SW 1271 (cell line): ENCODE data around the gene CAMK4.

Source experiments
- DNase-seq, 2 experiments: peaks; one replicate each; lab custom pipeline; 2025; lab: John Stamatoyannopoulos, UW

The CAMK4 gene

GRCh38 chr5:111425205-111425604 lies 201.0 kb downstream of the CAMK4 start:
- no peak for DNase-seq

- DNase-seq, result no peak
These were observed 203.6 kb downstream of the CAMK4 start for GRCh38 chr5:111427762-111428161.

- no peak for DNase-seq
These were observed 208.8 kb downstream of the CAMK4 start for GRCh38 chr5:111432883-111433536.

GRCh38 chr5:111434800-111435199 lies 210.6 kb downstream of the CAMK4 start:
- no peak for DNase-seq

GRCh38 chr5:111439473-111440075 lies 215.4 kb downstream of the CAMK4 start:
- DNase-seq, result no peak

- DNase-seq, result no peak
These were observed 222.9 kb downstream of the CAMK4 start for GRCh38 chr5:111447099-111447498.

GRCh38 chr5:111447822-111448221 lies 223.6 kb downstream of the CAMK4 start:
- no peak for DNase-seq

- no peak for DNase-seq
These were observed 229.1 kb downstream of the CAMK4 start for GRCh38 chr5:111453295-111453694.

GRCh38 chr5:111453747-111454146 lies 229.6 kb downstream of the CAMK4 start:
- DNase-seq, result no peak

- no peak for DNase-seq
These were observed 230.0 kb downstream of the CAMK4 start for GRCh38 chr5:111454198-111454622.

GRCh38 chr5:111454776-111455175 lies 230.6 kb downstream of the CAMK4 start:
- no peak for DNase-seq

- DNase-seq, result no peak
These were observed 237.1 kb downstream of the CAMK4 start for GRCh38 chr5:111461255-111461671.

- DNase-seq, result no peak
These were observed 237.8 kb downstream of the CAMK4 start for GRCh38 chr5:111461934-111462333.

- no peak for DNase-seq
These were observed 239.1 kb downstream of the CAMK4 start for GRCh38 chr5:111463311-111463710.

GRCh38 chr5:111469293-111469896 lies 245.2 kb downstream of the CAMK4 start:
- no peak for DNase-seq

GRCh38 chr5:111469903-111470302 lies 245.7 kb downstream of the CAMK4 start:
- no peak for DNase-seq

- DNase-seq, result no peak
These were observed 247.9 kb downstream of the CAMK4 start for GRCh38 chr5:111472096-111472495.

GRCh38 chr5:111472579-111472978 lies 248.4 kb downstream of the CAMK4 start:
- DNase-seq, result no peak

- no peak for DNase-seq
These were observed 254.1 kb downstream of the CAMK4 start for GRCh38 chr5:111478266-111478665.

- no peak for DNase-seq
These were observed 254.7 kb downstream of the CAMK4 start for GRCh38 chr5:111478898-111479297.

GRCh38 chr5:111480346-111480745 lies 256.2 kb downstream of the CAMK4 start:
- DNase-seq, result no peak

GRCh38 chr5:111486055-111486454 lies 261.9 kb downstream of the CAMK4 start:
- no peak for DNase-seq

GRCh38 chr5:111486926-111487325 lies 262.7 kb downstream of the CAMK4 start:
- DNase-seq, result no peak

- DNase-seq, result no peak
These were observed 264.2 kb downstream of the CAMK4 start for GRCh38 chr5:111488353-111488752.
